Measurements from ENCODE around the gene COL6A1. TPM values are rescaled to one million over a fixed set of nuclear protein-coding genes. Genes with fewer than 3 reads are reported as not detected.

The COL6A1 gene
- total and polyA plus RNA-seq, 2 donors (not counting 3 experiments of a cell fraction or from before 2014, with no cell fraction given), result 30.1 to 42.4 TPM

- Histone ChIP-seq H3K4me3 (replicated peaks in 1 of 3; ENCODE audit: insufficient read depth in 1 of 3, low read depth in 1 of 3, low read length in 3 of 3) (no peak overlapping the region), H3K27ac (ENCODE audit: insufficient read depth, low read depth, low read length) (no peak overlapping the region), H3K4me2 (ENCODE audit: insufficient read depth, low read length) (no peak overlapping the region), H2AFZ (ENCODE audit: low read depth, low read length) (no peak overlapping the region), H4K20me1 (replicated peaks; ENCODE audit: control insufficient read depth, extremely low read depth, insufficient read depth, low read length) (no peaks in the 10 kb centered on the region), H3K9me1 (replicated peaks; ENCODE audit: control insufficient read depth, extremely low read depth, insufficient read depth, low read length) (no peaks in the 10 kb centered on the region), H3K4me1 (ENCODE audit: control insufficient read depth, extremely low read depth, insufficient read depth, low read length) (no peaks in the 10 kb centered on the region), H3K79me2 (ENCODE audit: control insufficient read depth, insufficient read depth, low read length) (no peaks in the 10 kb centered on the region), H3K27me3 (ENCODE audit: control insufficient read depth in 2 of 2, insufficient read depth in 2 of 2, low read length in 2 of 2) (no peaks in the 10 kb centered on the region), H3K9me3 (replicated peaks; ENCODE audit: control insufficient read depth, insufficient read depth, low read length) (no peaks in the 10 kb centered on the region), H3K36me3 (ENCODE audit: control insufficient read depth in 2 of 2, extremely low read depth in 1 of 2, insufficient read depth in 2 of 2, low read length in 2 of 2) (no peaks in the 10 kb centered on the region), H3K9ac (replicated peaks; ENCODE audit: extremely low read depth, insufficient read depth, low read length) (no peak overlapping the region)
- TF ChIP-seq POLR2A (IDR thresholded peaks at IDR 0.05; ENCODE audit: low read depth, low read length) (no peak), MAX (IDR thresholded peaks at IDR 0.05; ENCODE audit: insufficient read depth, insufficient read length) (no peak), JUN (IDR thresholded peaks at IDR 0.05; ENCODE audit: borderline replicate concordance, insufficient read depth, insufficient read length, low read depth) (no peak), MYC (IDR thresholded peaks at IDR 0.05; ENCODE audit: low read depth, low read length) (no peak), GATA2 (IDR thresholded peaks at IDR 0.05; ENCODE audit: insufficient read depth, insufficient read length, low read depth, low read length) (no peak), EZH2 (IDR thresholded peaks at IDR 0.05; ENCODE audit: borderline replicate concordance, low read depth, low read length, severe bottlenecking) (no peak), FOS (IDR thresholded peaks at IDR 0.05; ENCODE audit: borderline replicate concordance, insufficient read depth, low read length) (no peak)
- POLR2A ChIA-PET, result no interaction called here
- CTCF ChIA-PET, result no interaction called here
- intact Hi-C loops (cut with micrococcal nuclease) (no loop called here), dilution Hi-C loops (cut with MboI; ENCODE audit: extremely low pct_ligation_motif_present, low sequenced_read_pairs) (no loop called here)
- no peak for FAIRE-seq
- no TSS peak for BruUV-seq (replicated peaks)
- DNase-seq (ENCODE audit: low read depth, low spot score), result no peak
Measured at GRCh38 chr21:45988366-45989347, 7.1 kb downstream of the COL6A1 start.

All from endothelial cell of umbilical vein (primary cell).